Measurements from ENCODE around the gene SMARCD1.

- TF ChIP-seq CTCF (conservative IDR thresholded peaks at IDR 0.05; ENCODE audit: low read depth, low read length) (no peak), EZH2 (IDR thresholded peaks at IDR 0.05; ENCODE audit: borderline replicate concordance, low read depth, low read length, poor library complexity, severe bottlenecking) (no peak)
Measured at GRCh38 chr12:50043854-50044253, 41.3 kb upstream of the SMARCD1 start.

All from A673 (cell line).